ENCODE results near the gene CCM2L.
A peak's percentile ranks its signal among the peaks of the same experiment; 100 is the strongest.
"Not testable (repeated sequence)": the region's sequence is repeated elsewhere in the genome, so short reads cannot be mapped to it uniquely, and the experiment has no call there.

CCM2L gene

DNA sequence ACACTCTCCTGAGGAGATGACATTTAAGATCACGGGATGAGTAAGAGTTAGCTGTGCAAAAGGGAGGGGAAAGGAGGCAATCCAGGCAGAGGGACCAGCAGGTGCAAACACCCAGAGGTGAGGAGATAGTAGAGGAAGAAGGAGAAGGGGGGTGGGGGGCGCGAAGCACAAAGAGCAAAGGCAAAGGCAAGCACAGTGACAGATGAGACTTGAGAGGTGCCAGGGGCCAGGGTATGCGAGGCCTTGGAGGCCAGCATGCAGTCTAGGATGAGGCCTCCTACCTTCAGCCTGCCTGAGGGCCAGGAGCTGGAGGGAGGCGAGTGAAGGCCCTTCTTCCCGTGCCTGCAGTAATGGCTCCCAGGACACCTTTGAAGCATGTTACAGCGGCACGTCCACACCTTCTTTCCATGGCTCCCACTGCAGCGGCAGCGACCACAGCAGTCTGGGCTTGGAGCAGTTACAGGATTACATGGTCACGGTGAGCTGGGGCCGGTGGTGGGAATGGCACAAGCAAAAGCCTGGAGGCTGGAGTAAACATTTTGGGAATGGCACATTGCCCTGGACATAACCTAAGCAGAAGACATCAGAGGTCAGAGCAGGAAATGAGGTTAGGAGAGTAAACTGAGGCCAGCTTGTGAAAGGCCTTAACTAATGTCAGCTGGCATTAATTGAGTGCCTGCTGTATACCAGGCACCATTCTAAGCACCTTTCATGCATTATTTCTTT is 18.6 kb downstream of the CCM2L start:
- no peak for DNase-seq (ENCODE audit: low read depth in 2 of 2, low spot score in 1 of 2)

DNA sequence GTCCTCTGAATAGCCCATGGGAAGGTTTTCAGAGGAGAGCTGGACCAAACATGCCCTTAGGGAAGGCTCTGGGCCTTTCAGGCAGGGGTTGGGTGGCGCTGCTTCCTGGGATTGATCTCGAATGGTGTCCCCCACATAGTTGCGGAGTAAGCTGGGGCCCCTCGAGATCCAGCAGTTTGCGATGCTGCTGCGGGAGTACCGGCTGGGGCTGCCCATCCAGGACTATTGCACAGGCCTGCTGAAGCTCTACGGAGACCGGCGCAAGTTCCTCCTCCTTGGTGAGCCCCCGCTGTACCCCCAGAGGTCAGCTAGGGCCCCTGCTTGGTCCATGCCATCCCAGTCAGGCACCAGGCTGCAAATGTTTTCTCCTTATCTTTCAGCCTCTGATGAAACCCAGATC is 19.3 kb downstream of the CCM2L start:
- no peak for DNase-seq (ENCODE audit: low read depth in 2 of 2, low spot score in 1 of 2)

DNA sequence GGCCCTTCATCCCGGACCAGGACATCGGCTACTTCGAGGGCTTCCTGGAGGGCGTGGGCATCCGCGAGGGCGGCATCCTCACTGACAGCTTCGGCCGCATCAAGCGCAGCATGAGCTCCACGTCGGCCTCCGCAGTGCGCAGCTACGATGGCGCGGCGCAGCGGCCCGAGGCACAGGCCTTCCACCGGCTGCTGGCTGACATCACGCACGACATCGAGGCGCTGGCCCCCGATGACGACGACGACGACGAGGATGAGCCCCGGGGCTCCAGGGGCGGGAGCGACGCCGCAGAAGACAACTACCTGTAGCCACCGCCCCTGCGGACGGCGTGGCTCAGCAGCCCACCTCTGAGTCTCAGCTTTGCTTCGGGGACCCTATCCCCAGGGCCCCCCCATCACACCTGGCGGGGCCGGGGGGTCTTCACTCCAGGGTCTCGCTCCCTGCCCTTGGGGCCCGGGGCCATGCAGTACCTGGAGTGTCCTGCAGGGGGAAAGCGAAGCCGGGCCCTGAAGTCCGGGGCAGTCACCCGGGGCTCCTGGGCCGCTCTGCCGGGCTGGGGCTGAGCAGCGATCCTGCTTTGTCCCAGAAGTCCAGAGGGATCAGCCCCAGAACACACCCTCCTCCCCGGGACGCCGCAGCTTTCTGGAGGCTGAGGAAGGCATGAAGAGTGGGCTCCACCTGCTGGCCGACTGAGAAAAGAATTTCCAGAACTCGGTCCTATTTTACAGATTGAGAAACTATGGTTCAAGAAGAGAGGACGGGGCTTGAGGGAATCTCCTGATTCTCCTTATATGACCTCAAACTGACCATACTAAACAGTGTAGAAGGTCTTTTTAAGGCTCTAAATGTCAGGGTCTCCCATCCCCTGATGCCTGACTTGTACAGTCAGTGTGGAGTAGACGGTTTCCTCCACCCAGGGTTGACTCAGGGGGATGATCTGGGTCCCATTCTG is 21.0 kb downstream of the CCM2L start:
- peak in 1 of 2 donors; percentile 28 for DNase-seq (ENCODE audit: low read depth in 2 of 2, low spot score in 1 of 2)

DNA sequence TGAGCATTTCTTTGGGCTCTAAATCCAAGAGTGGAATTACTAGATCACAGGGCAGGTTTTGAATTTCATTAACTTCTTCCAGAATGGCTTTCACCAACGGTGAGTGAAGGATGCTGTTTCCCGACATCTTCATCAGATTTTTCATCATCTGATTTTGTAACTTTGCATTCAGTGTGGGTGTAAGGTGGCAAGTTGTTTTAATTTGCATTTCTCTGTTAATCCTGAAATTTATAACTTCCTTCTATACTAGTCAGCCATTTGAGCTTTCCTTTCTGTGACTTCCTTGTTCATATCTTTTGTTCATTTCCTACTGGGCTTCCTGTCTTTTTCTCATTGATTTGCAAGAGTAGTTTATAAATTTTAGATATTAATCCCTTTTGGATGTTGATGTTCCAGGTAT is 23.1 kb downstream of the CCM2L start:
- DNase-seq (ENCODE audit: low read depth in 2 of 2, low spot score in 1 of 2) = no peak

DNA sequence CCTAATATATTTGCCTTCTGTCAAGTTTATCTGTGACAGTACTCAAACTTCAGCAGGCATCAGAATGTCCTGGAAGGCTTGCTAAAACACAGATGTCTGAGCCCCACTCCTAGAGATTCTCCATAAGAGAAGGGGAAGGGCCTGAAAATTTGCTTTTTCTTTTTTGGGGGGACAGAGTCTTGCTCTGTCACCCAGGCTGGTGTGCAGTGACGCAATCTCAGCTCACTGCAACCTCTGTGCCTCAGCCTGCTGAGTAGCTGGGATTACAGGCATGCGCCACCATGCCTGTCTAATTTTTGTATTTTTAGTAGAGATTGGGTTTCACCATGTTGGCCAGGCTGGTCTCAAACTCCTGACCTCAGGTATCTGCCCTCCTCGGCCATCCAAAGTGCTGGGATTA is 23.5 kb downstream of the CCM2L start:
- not testable (repeated sequence) for DNase-seq (ENCODE audit: low read depth in 2 of 2, low spot score in 1 of 2)

DNA sequence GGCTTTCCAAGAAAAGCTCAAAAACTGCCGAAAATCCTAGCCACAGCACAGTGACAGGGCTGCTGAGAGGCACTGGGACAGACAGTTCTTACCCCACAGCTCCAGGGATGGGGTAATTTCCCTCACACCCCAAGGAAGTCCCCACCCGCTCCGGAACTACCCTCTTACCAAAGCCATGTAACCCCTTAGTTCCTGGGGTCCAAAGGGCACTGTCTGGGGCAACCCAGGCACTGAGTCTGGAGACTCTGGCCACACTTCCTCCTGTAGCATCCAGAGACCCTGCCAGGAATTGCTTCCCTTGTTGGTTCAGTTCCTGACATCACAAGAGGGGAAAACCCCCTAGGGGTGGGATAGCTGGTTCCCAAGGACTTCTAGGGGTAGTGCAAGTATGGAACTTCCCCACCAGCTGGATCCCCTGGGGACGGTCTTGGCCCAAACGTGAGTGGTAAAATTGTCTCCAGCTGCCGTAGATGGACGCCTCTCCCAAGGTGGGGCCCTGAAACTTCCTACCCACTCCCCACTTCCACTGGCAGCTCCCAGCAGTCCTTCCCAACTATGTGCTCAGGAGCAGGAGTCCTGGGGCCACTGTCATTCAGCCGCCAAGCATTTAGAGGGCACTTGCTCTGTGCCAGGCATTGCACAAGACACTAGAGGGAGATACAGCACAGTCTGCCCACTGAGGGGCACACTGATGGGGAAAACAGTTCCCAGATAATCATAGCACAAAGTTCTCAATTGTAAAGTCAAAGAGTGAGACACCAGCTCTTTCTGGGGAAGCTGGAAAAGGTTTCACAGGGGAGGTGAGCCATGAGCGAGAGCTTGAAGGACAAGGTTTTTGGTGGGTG is 24.6 kb downstream of the CCM2L start:
- no peak for DNase-seq (ENCODE audit: low read depth in 2 of 2, low spot score in 1 of 2)

DNA sequence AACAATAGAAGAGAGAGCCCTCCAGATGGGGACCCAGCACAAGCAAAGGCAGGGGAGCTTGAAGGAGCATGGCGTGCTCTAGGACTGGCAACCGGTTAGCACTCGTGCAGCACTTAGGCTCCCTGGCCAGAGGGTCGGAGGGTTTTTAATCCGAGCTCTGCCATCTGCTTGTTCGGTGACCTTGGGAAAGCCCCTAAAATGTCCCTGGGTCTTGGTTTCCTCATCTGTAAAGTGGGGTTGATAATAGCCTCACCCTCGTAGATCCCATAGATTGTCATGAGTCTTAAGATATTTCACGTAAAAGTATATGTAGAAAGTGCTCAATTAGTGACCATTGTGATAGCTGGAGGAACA is 25.2 kb downstream of the CCM2L start:
- DNase-seq (ENCODE audit: low read depth in 2 of 2, low spot score in 1 of 2) = no peak

DNA sequence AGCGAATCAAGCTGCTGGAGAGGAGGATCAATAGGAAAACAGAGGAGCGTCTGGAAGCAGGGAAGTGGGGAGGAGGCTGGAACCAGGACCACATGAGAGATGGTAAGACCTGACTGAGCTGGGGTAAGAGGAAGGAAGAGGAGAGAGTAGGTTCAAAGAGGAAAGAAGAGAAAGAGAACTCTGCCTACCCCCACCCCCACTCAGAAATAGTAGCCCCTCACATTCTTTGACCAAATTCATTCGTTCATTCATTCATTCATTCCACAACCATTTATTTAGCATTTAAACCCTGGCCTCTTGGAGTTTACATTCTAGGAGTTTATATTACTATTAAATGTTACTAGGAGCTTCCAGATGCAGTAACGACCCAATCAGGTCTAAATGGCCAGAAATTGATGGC is 26.0 kb downstream of the CCM2L start:
- no peak for DNase-seq (ENCODE audit: low read depth in 2 of 2, low spot score in 1 of 2)

DNA sequence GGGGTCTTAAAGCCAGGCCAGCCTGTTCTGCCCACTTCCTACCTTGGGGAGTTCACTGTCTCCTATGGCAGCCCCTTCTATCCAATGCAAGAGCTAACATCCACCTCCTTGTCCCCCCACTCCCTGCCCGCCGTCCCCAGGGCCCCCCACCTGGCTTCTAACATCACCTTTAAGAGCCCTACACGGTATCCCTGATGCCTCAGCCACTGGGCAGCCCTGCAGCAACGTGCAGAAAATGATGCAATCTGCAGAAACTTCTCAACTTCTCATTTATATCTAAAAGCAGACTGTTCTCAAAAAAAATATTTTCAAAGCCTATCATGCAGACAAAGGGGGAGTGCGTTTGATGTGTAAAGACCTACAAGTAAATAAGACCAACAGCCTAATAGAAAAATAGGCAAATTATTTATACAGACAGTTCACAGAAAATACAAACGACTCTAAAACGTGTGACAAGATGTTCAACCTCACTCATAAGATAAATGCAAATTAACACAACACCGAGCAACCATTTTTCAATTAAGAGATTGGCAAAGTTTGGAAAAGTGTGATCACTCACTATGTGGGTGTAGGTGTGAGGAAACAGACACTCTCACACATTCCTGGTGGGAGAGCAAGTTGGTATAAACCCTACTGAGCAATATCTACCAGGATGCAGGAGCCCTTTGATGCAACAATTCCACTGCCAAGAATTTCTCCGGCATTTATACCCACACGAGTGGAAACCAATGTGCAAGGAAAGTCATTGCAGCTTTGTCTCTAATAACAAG is 26.7 kb downstream of the CCM2L start:
- DNase-seq (ENCODE audit: low read depth in 2 of 2, low spot score in 1 of 2) = no peak

DNA sequence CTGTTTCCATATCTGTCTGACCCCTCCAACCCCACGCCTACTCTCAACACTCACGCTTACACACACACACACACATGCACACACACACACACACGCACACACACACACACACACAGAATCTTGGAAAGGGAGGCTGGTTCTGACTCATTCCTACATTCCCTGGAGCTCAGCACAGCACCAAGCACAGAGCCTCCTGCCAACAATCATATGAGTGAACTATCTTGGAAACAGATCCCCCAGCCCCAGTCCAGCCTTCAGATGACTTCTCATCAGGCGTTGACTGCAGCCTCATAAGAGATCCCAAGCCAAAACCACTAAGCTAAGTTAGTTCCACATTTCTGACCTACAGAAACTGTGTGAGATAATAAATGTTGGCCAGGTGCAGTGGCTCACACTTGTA is 27.7 kb downstream of the CCM2L start:
- no peak for DNase-seq (ENCODE audit: low read depth in 2 of 2, low spot score in 1 of 2)

DNA sequence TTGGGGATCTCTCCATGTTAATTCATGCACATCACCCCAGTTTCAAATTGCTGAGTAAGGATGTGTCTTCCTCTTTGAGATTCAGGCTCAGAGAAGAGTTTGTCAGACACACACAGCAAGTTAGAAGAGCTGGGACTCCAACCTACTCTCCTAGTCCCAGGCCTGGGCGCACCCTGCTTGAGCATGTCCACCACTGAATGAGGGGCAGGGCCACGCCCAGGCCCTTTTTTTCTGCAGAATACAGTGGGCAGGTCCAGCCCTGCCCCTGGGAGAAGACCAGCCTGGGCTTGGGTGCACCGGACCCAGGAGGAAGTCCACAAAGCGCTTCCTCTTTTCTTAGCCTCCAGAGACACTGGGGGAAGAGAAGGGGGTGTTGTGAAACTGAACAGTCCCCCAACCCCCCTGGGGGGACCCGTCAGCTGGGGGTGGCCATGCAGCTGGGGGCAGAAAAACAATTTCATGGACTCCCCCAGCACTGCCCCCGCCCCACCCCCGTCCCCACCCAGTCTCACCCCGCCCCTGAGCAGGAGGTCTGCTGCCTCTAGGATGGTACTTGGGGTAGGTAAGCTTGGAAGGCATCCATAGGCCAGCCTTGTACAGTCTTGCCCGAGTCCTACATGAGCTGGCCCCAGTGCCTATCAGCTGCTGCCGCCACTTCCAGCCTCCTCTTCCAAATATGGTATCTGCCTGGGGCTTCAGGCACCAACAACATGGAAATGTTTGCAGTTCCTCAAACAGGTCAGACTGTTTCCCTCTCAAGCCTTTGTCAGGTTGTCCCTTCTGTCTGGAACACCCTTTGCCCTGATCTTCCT is 30.1 kb downstream of the CCM2L start:
- DNase-seq (ENCODE audit: low read depth in 2 of 2, low spot score in 1 of 2) = no peak

DNA sequence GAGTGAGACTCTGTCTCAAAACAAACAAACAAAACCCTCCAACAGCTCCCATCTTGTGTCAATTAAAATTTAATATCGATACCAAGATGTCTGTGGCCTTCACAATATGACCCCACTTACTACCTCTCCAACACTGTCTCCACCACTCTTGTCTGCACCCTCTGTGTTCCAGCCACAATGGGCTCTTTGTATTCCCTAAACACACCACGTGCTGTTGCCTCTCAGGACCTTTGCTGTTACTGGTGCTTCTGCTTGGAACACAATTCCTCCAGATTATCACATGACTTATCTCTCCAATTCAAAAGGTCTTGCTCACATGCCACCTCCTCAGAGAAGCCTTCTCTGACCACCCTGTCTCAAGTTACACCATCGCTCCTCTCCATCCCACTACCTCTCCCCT is 35.8 kb downstream of the CCM2L start:
- no peak for DNase-seq (ENCODE audit: low read depth in 2 of 2, low spot score in 1 of 2)

DNA sequence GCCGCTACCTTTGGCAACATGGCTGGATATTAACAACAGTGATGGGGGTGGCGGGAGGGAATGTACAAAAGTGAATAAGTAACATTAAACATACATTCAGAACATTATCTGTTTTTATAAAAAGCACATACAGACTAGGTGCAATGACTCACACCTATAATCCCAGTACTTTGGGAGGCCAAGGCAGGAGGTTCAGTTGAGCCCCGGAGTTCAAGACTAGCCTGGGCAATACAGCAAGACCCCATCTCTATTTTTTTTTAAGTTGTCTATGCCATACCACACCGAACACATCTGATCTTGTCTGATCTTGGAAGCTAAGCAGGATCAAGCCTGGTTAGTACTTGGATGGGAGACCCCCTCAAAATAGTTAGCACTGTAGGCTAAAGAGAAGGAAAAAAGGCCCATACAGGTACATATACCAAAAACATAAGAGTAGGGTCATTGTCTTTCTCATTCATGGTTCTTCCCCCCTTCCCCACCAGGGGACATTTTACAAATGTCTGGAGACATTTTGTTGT is 40.1 kb downstream of the CCM2L start:
- no peak for DNase-seq (ENCODE audit: low read depth in 2 of 2, low spot score in 1 of 2)

DNA sequence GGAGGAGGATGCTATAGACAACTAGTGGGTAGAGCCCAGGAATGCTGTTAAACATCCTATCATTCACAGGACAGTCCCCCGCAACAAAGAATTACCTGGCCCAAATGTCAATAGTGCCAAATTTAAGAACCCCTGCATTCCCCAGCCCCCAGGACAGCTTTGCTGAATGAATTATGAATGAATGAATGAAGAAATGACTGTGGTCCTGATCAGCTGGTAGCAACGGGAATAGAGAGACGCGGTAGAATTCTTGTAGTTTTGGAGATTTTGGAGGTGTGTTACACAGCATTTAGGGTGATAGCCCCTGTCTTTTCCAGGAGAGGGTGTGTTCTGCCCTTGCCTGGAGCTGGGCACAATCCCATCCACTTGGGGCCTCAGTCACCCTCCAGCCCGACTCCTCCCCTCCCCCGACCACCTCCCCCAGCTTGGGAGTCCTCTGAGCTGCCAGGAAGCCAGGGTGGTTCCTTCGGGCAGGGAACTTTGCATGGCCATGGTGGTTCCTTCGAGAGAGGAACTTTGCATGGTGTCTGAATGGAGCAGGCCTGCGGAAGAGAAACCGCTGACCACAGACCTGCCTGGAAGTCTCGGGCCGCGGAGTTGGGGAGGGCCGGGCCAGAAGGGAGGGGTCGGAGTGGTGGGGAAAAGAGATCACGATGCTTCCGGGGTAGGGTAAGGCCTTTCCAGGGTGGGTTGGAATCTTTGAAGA is 40.8 kb downstream of the CCM2L start:
- no peak for DNase-seq (ENCODE audit: low read depth in 2 of 2, low spot score in 1 of 2)

DNA sequence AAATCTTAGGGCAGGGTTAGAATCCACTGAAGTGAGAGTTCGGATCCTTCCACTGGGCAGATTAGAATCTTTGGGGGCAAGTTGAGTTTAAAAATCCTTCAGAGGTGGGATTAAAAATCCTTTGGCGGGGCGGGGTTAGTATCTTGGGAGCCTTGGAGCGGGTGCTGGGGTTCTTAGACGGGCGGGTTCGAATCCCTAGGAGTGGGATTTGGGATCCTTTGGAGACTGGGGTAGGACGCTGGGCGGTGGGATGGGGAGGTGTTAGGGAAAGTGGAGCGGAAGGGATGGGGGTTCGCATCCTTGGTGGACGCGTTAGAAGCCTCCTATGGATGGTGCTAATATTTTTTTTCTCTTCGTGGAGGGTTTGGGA is 41.5 kb downstream of the CCM2L start:
- DNase-seq (ENCODE audit: low read depth in 2 of 2, low spot score in 1 of 2) = no peak

DNA sequence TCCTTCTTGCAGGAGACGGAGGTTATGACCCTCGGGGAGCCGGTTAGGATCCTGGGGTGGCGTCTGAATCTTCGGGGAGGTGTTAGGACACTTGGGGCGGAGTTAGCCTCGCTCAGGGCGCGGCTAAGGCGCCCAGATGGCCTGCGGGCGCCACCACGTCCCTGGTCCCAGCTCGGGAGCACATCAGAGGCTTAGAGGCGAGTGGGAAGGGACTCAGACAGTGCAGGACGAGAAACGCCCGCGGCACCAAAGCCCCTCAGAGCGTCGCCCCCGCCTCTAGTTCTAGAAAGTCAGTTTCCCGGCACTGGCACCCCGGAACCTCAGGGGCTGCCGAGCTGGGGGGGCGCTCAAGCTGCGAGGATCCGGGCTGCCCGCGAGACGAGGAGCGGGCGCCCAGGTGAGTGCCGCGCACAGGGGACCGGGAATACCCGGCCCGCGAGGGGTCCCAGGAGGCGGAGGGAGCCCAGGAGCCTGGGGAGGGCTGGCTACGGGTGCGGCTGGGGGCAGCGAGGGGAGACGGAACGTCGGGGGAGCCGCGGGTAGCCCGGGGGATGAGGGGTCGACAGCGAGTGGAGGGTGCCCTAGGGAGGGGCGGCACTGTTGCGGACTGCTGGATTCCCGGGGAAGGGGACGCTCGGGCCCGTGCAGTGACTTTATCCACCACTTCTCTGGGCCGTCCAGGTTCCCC is 42.0 kb downstream of the CCM2L start, which contains the start of gene HCK:
TSS of gene HCK (plus strand) at position 153 of the 688 bp plus-strand sequence.
- no peak for DNase-seq (ENCODE audit: low read depth in 2 of 2, low spot score in 1 of 2)

DNA sequence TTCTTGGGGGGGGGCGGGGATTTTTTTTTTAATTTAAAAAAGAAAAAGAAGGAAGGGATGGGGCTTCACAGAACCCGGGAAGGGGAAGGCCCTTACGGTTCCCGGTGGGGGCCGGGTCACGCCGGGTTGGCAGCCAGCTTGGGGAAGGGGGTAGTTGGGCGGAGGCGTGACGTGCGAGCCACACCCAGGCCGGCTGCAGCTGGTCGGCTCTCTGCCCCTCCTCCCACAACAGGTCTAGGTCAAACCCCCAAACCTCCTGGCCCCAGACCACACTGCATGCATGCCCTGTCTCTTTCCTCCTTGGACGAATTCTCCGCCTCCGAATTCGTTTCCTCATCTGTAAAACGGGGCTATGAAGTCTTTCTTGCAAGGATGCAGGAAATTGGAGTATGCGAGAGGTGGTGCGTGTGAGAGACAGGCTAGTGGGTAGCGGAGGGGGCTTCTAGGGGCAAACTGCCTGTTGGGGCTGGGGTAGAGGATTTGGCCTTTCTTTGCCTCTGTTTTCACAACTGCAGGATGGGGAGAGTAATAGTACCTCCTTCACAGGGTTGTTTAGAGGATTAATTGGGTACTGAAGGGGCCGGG is 42.6 kb downstream of the CCM2L start:
- no peak for DNase-seq (ENCODE audit: low read depth in 2 of 2, low spot score in 1 of 2)

DNA sequence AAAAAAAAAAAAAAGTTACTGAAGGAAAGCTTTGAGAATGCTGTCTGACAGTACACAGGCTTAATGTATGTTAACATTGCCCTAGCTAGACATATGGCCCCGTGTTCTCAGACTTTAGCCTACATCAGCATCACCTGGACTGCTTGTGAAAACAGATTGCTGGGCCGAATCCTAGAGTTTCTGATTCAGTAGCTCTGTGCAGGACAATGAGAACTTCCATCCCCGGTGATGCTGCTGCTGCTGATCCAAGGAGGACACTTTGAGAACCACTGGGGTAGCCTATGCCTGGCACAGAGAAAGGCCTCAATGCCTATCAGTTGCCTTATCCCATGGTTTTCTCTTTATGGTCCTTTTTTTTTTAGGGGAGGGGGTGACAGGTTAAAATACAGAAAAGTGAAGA is 43.4 kb downstream of the CCM2L start:
- no peak for DNase-seq (ENCODE audit: low read depth in 2 of 2, low spot score in 1 of 2)
